ENCODE results near the gene PAPSS1.
"Not testable (repeated sequence)": the region's sequence is repeated elsewhere in the genome, so short reads cannot be mapped to it uniquely, and the experiment has no call there.

PAPSS1 gene

GRCh38 chr4:107683873-107684272 lies 36.2 kb downstream of the PAPSS1 start:
- Mint-ChIP-seq H3K9me3 (peaks cover 10% of the 10 kb centered on the region), H3K4me1 (no peaks in the 10 kb centered on the region), H3K36me3 (peaks cover 60% of the 10 kb centered on the region), H3K4me3 (no peak overlapping the region), H3K27me3 (no peaks in the 10 kb centered on the region), H3K27ac (no peak overlapping the region)
- no peak for ATAC-seq

- H3K4me1 Mint-ChIP-seq, result no peaks in the 10 kb centered on the region
- H3K27ac Mint-ChIP-seq, result no peak overlapping the region
- H3K27me3 Mint-ChIP-seq, result no peaks in the 10 kb centered on the region
- H3K36me3 Mint-ChIP-seq, result peaks cover 74% of the 10 kb centered on the region
- no peak for ATAC-seq
- H3K4me3 Mint-ChIP-seq, result no peak overlapping the region
- H3K9me3 Mint-ChIP-seq, result peaks cover 15% of the 10 kb centered on the region
Observed at GRCh38 chr4:107682306-107682705, 37.7 kb downstream of the PAPSS1 start.

- H3K27me3 Mint-ChIP-seq, result no peaks in the 10 kb centered on the region
- H3K4me1 Mint-ChIP-seq, result peaks cover 4% of the 10 kb centered on the region
- ATAC-seq, result no peak
- H3K27ac Mint-ChIP-seq, result no peak overlapping the region
- H3K4me3 Mint-ChIP-seq, result no peak overlapping the region
- H3K36me3 Mint-ChIP-seq, result peaks cover 52% of the 10 kb centered on the region
- H3K9me3 Mint-ChIP-seq, result no peaks in the 10 kb centered on the region
Observed at GRCh38 chr4:107669068-107669467, 51.0 kb downstream of the PAPSS1 start.

- H3K27me3 Mint-ChIP-seq, result no peaks in the 10 kb centered on the region
- H3K9me3 Mint-ChIP-seq, result no peaks in the 10 kb centered on the region
- ATAC-seq, result no peak
- H3K4me1 Mint-ChIP-seq, result peaks cover 4% of the 10 kb centered on the region
- no peak overlapping the region for H3K27ac Mint-ChIP-seq
- H3K36me3 Mint-ChIP-seq, result peaks cover 40% of the 10 kb centered on the region
- H3K4me3 Mint-ChIP-seq, result no peak overlapping the region
Observed at GRCh38 chr4:107666134-107666533, 53.9 kb downstream of the PAPSS1 start.

- Mint-ChIP-seq H3K4me1 (peaks cover 4% of the 10 kb centered on the region), H3K4me3 (no peak overlapping the region), H3K9me3 (no peaks in the 10 kb centered on the region), H3K27me3 (no peaks in the 10 kb centered on the region), H3K36me3 (peaks cover 28% of the 10 kb centered on the region), H3K27ac (no peak overlapping the region)
- no peak for ATAC-seq
Observed at GRCh38 chr4:107665001-107665400, 55.0 kb downstream of the PAPSS1 start.

- no peaks in the 10 kb centered on the region for H3K4me1 Mint-ChIP-seq
- H3K27ac Mint-ChIP-seq, result no peak overlapping the region
- ATAC-seq, result no peak
- H3K36me3 Mint-ChIP-seq, result peaks cover 57% of the 10 kb centered on the region
- no peaks in the 10 kb centered on the region for H3K27me3 Mint-ChIP-seq
- peaks cover 4% of the 10 kb centered on the region for H3K9me3 Mint-ChIP-seq
- no peak overlapping the region for H3K4me3 Mint-ChIP-seq
Observed at GRCh38 chr4:107658400-107659336, 61.4 kb downstream of the PAPSS1 start.

GRCh38 chr4:107655289-107655688 lies 64.7 kb downstream of the PAPSS1 start:
- Mint-ChIP-seq H3K27me3 (no peaks in the 10 kb centered on the region), H3K4me3 (no peak overlapping the region), H3K9me3 (peaks cover 4% of the 10 kb centered on the region), H3K4me1 (no peaks in the 10 kb centered on the region), H3K36me3 (peaks cover 79% of the 10 kb centered on the region), H3K27ac (no peak overlapping the region)
- no peak for ATAC-seq

GRCh38 chr4:107654694-107655093 lies 65.3 kb downstream of the PAPSS1 start:
- H3K4me3 Mint-ChIP-seq, result no peak overlapping the region
- H3K36me3 Mint-ChIP-seq, result peaks cover 83% of the 10 kb centered on the region
- H3K27ac Mint-ChIP-seq, result no peak overlapping the region
- no peak for ATAC-seq
- no peaks in the 10 kb centered on the region for H3K27me3 Mint-ChIP-seq
- no peaks in the 10 kb centered on the region for H3K4me1 Mint-ChIP-seq
- H3K9me3 Mint-ChIP-seq, result peaks cover 4% of the 10 kb centered on the region

GRCh38 chr4:107651408-107651807 lies 68.6 kb downstream of the PAPSS1 start:
- H3K27me3 Mint-ChIP-seq, H3K4me3 Mint-ChIP-seq, ATAC-seq, H3K27ac Mint-ChIP-seq, H3K4me1 Mint-ChIP-seq, H3K9me3 Mint-ChIP-seq: not testable (repeated sequence)
- H3K36me3 Mint-ChIP-seq, result peaks cover 88% of the 10 kb centered on the region

- Mint-ChIP-seq H3K36me3 (peaks cover 92% of the 10 kb centered on the region), H3K27ac (no peak overlapping the region), H3K4me3 (no peak overlapping the region), H3K27me3 (no peaks in the 10 kb centered on the region), H3K9me3 (peaks cover 4% of the 10 kb centered on the region), H3K4me1 (no peaks in the 10 kb centered on the region)
- no peak for ATAC-seq
Observed at GRCh38 chr4:107650251-107650650, 69.8 kb downstream of the PAPSS1 start.

GRCh38 chr4:107648178-107648991 lies 71.6 kb downstream of the PAPSS1 start:
- H3K27ac Mint-ChIP-seq, result no peak overlapping the region
- peaks cover 88% of the 10 kb centered on the region for H3K36me3 Mint-ChIP-seq
- no peaks in the 10 kb centered on the region for H3K9me3 Mint-ChIP-seq
- no peaks in the 10 kb centered on the region for H3K27me3 Mint-ChIP-seq
- H3K4me1 Mint-ChIP-seq, result no peaks in the 10 kb centered on the region
- no peak overlapping the region for H3K4me3 Mint-ChIP-seq
- ATAC-seq, result no peak

- Mint-ChIP-seq H3K4me3 (no peak overlapping the region), H3K27me3 (no peaks in the 10 kb centered on the region), H3K27ac (no peak overlapping the region), H3K9me3 (no peaks in the 10 kb centered on the region), H3K4me1 (no peaks in the 10 kb centered on the region), H3K36me3 (peaks cover 85% of the 10 kb centered on the region)
- no peak for ATAC-seq
Observed at GRCh38 chr4:107647591-107647990, 72.4 kb downstream of the PAPSS1 start.

GRCh38 chr4:107645604-107646003 lies 74.4 kb downstream of the PAPSS1 start:
- Mint-ChIP-seq H3K4me3 (no peak overlapping the region), H3K27ac (no peak overlapping the region), H3K9me3 (no peaks in the 10 kb centered on the region), H3K27me3 (no peaks in the 10 kb centered on the region), H3K4me1 (peaks cover 6% of the 10 kb centered on the region), H3K36me3 (peaks cover 74% of the 10 kb centered on the region)
- ATAC-seq, result no peak

- H3K4me3 Mint-ChIP-seq, result no peak overlapping the region
- H3K36me3 Mint-ChIP-seq, result peaks cover 61% of the 10 kb centered on the region
- no peaks in the 10 kb centered on the region for H3K27me3 Mint-ChIP-seq
- peaks cover 6% of the 10 kb centered on the region for H3K4me1 Mint-ChIP-seq
- H3K27ac Mint-ChIP-seq, result no peak overlapping the region
- ATAC-seq, result no peak
- no peaks in the 10 kb centered on the region for H3K9me3 Mint-ChIP-seq
Observed at GRCh38 chr4:107643021-107643420, 77.0 kb downstream of the PAPSS1 start.

- H3K36me3 Mint-ChIP-seq, result peaks cover 48% of the 10 kb centered on the region
- no peaks in the 10 kb centered on the region for H3K9me3 Mint-ChIP-seq
- H3K4me3 Mint-ChIP-seq, result no peak overlapping the region
- no peak overlapping the region for H3K27ac Mint-ChIP-seq
- ATAC-seq, result no peak
- H3K4me1 Mint-ChIP-seq, result peaks cover 6% of the 10 kb centered on the region
- H3K27me3 Mint-ChIP-seq, result no peaks in the 10 kb centered on the region
Observed at GRCh38 chr4:107640878-107641277, 79.2 kb downstream of the PAPSS1 start.
